DND-41 (cell line): ENCODE measurements around the gene ACOXL.

Experiments
- ATAC-seq: fragments of 200-7000 bp; cut with Tn5 transposase; 3 replicates; pipeline ENCODE4 v1.9.1; 2021; ENCODE audit warnings: low read depth; ENCODE audit not compliant: insufficient read depth
- DNase-seq: peaks from one replicate; pipeline ENCODE4 v3.0.0-alpha.2; 2020
- H2AFZ ChIP-seq: 2 replicates; pipeline ENCODE4 v1.6.0; 2012; ENCODE audit warnings: low read depth, low read length
- H3K27ac ChIP-seq: 2 replicates; pipeline ENCODE4 v1.5.1; 2012; ENCODE audit warnings: low read length, inconsistent platforms
- H3K27me3 ChIP-seq: fragments of 200-600 bp; sonication (generic); 2 replicates; pipeline ENCODE4 v1.6.0; 2012; ENCODE audit warnings: low read length, mild to moderate bottlenecking, inconsistent platforms; ENCODE audit not compliant: insufficient read depth, poor library complexity
- H3K36me3 ChIP-seq: 2 replicates; pipeline ENCODE4 v1.5.1; 2012; ENCODE audit warnings: low read length, inconsistent platforms; ENCODE audit not compliant: insufficient read depth
- H3K4me1 ChIP-seq: 2 replicates; pipeline ENCODE4 v1.5.1; 2012; ENCODE audit warnings: mild to moderate bottlenecking, low read length; ENCODE audit not compliant: insufficient read depth
- H3K4me2 ChIP-seq: 2 replicates; pipeline ENCODE4 v1.6.0; 2012; ENCODE audit warnings: mild to moderate bottlenecking, moderate library complexity, low read length, inconsistent platforms; ENCODE audit not compliant: insufficient read depth
- H3K4me3 ChIP-seq, 2 experiments: fragments of 200-600 bp in 1 of 2; shearing (Covaris generic) in 1 of 2; 2 replicates each; pipeline ENCODE4 v1.5.1; 2012 to 2016; ENCODE audit warnings: inconsistent platforms in 2 of 2, low read length in 2 of 2, mild to moderate bottlenecking in 2 of 2, low read depth in 1 of 2, moderate library complexity in 1 of 2
- H3K79me2 ChIP-seq: 2 replicates; pipeline ENCODE4 v1.6.0; 2012; ENCODE audit warnings: low read length, inconsistent platforms; ENCODE audit not compliant: insufficient read depth
- H3K9ac ChIP-seq: 2 replicates; pipeline ENCODE4 v1.6.0; 2012; ENCODE audit warnings: low read depth, mild to moderate bottlenecking, inconsistent platforms, low read length, moderate library complexity
- H3K9me3 ChIP-seq: 2 replicates; pipeline ENCODE4 v1.5.1; 2012; ENCODE audit warnings: low read length, moderate library complexity, mild to moderate bottlenecking, inconsistent platforms; ENCODE audit not compliant: insufficient read depth, severe bottlenecking
- H4K20me1 ChIP-seq: 2 replicates; pipeline ENCODE4 v1.6.0; 2012; ENCODE audit warnings: low read length; ENCODE audit not compliant: insufficient read depth
- EZH2 ChIP-seq: IDR thresholded peaks from 3 replicates; pipeline ENCODE4 v1.6.1; 2012; ENCODE audit warnings: borderline replicate concordance, low read depth, mild to moderate bottlenecking, moderate library complexity, low read length, inconsistent platforms; ENCODE audit not compliant: severe bottlenecking
- TF ChIP-seq, protein P1 (sequence below): IDR thresholded peaks from 2 replicates; pipeline ENCODE4 v1.5.1; 2012; ENCODE audit warnings: borderline replicate concordance, low read length, moderate library complexity, mild to moderate bottlenecking; ENCODE audit not compliant: poor library complexity, severe bottlenecking; ENCODE audit errors: extremely low read depth

The ACOXL gene

GRCh38 chr2:111017909-111018308 is 285.5 kb downstream of the ACOXL start:
- no peaks in the 10 kb centered on the region for H3K36me3 ChIP-seq
- H2AFZ ChIP-seq, result no peak overlapping the region
- H3K4me1 ChIP-seq, result no peaks in the 10 kb centered on the region
- peaks cover 6% of the 10 kb centered on the region for H3K9me3 ChIP-seq
- no peaks in the 10 kb centered on the region for H3K27me3 ChIP-seq
- TF ChIP-seq, protein P1, sequence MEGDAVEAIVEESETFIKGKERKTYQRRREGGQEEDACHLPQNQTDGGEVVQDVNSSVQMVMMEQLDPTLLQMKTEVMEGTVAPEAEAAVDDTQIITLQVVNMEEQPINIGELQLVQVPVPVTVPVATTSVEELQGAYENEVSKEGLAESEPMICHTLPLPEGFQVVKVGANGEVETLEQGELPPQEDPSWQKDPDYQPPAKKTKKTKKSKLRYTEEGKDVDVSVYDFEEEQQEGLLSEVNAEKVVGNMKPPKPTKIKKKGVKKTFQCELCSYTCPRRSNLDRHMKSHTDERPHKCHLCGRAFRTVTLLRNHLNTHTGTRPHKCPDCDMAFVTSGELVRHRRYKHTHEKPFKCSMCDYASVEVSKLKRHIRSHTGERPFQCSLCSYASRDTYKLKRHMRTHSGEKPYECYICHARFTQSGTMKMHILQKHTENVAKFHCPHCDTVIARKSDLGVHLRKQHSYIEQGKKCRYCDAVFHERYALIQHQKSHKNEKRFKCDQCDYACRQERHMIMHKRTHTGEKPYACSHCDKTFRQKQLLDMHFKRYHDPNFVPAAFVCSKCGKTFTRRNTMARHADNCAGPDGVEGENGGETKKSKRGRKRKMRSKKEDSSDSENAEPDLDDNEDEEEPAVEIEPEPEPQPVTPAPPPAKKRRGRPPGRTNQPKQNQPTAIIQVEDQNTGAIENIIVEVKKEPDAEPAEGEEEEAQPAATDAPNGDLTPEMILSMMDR, result no peak
- no peak for TF ChIP-seq EZH2
- DNase-seq, result no peak
- ATAC-seq, result no peak
- no peaks in the 10 kb centered on the region for H4K20me1 ChIP-seq
- H3K9ac ChIP-seq, result no peak overlapping the region
- no peak overlapping the region for H3K4me3 ChIP-seq
- H3K79me2 ChIP-seq, result no peaks in the 10 kb centered on the region
- H3K27ac ChIP-seq, result no peak overlapping the region
- H3K4me2 ChIP-seq, result no peak overlapping the region

DNA sequence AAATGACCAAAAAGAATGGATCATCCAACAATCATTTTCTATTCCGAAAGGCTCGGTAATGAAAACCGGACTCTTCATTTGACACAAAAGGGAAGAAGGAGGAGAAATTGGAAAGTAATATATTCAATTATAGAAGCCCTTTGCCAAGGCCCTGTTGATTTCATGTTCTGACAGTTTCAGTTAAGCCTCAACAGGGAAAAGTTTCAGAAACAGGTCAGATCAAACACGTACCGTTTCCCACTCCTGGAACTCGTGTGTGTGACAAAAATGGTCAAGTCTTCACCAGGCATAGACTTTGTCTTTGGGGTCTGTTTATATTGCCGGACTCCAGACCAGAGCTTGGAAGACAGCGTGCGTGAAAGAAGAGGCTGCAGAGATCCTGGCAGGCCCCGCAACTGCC is 287.0 kb downstream of the ACOXL start:
- Histone ChIP-seq H2AFZ (no peak overlapping the region), H4K20me1 (no peaks in the 10 kb centered on the region), H3K4me1 (no peaks in the 10 kb centered on the region), H3K27ac (no peak overlapping the region), H3K4me2 (no peak overlapping the region), H3K36me3 (no peaks in the 10 kb centered on the region), H3K9ac (no peak overlapping the region), H3K4me3 (no peak overlapping the region), H3K9me3 (no peaks in the 10 kb centered on the region), H3K79me2 (no peaks in the 10 kb centered on the region), H3K27me3 (no peaks in the 10 kb centered on the region)
- no peak for TF ChIP-seq EZH2
- TF ChIP-seq, protein P1, result no peak
- DNase-seq, result no peak
- ATAC-seq, result no peak

DNA sequence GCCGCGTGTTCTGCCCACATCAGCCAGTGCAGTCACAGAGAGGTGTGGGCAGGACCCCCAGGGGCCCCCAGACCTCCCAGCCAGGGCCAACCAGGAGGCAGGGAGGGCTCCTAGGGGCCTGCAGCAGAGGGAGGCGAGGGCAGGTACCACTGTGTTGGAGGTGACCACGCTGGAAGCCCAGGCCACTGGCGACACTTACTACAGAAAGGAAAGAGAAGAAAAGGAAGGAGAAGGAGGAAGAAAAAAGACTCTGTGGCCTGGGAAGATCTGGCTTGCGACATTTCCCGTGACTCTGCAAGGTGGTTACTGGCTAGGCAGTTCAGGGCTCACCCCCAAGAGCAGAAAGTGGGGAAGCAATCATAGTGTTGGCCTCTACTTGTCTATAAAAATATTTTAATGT is 290.3 kb downstream of the ACOXL start:
- Histone ChIP-seq H4K20me1 (no peaks in the 10 kb centered on the region), H3K27me3 (no peaks in the 10 kb centered on the region), H3K4me1 (no peaks in the 10 kb centered on the region), H2AFZ (no peak overlapping the region), H3K9me3 (no peaks in the 10 kb centered on the region), H3K9ac (no peak overlapping the region), H3K79me2 (no peaks in the 10 kb centered on the region), H3K27ac (no peak overlapping the region), H3K4me2 (no peak overlapping the region), H3K36me3 (no peaks in the 10 kb centered on the region), H3K4me3 (no peak overlapping the region)
- ATAC-seq, result no peak; the same call in 2 of the 3 replicates
- no peak for DNase-seq
- no peak for TF ChIP-seq EZH2
- TF ChIP-seq, protein P1, result no peak

DNA sequence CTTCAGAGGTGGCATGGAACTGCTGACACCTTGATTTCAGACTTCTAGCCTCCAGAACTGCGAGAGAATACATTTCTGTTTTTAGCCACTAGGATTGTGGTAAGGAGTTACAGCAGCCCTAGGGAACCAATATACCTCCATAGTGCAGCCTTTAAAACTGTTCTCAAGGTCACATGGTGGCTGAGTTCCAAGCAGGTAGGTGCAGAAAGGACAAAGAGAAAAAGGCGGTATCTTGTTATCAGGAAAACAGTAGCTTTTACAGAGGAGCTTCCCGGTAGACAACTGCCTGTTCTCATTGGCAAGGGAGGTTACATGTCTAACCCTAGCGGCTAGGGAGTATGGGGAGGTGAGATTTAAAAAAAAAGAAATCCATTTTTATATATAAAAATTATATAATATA is 292.1 kb downstream of the ACOXL start:
- ATAC-seq, result no peak
- H3K27me3 ChIP-seq, result no peaks in the 10 kb centered on the region
- no peaks in the 10 kb centered on the region for H3K36me3 ChIP-seq
- H3K79me2 ChIP-seq, result no peaks in the 10 kb centered on the region
- no peak overlapping the region for H3K4me3 ChIP-seq
- H3K4me1 ChIP-seq, result no peaks in the 10 kb centered on the region
- peaks cover 2% of the 10 kb centered on the region for H3K9me3 ChIP-seq
- H4K20me1 ChIP-seq, result no peaks in the 10 kb centered on the region
- no peak overlapping the region for H3K9ac ChIP-seq
- no peak overlapping the region for H3K27ac ChIP-seq
- TF ChIP-seq, protein P1, result no peak
- TF ChIP-seq EZH2, result no peak
- DNase-seq, result no peak
- no peak overlapping the region for H3K4me2 ChIP-seq
- no peak overlapping the region for H2AFZ ChIP-seq
